HepG2 (cell line): ENCODE data around the gene TTLL11. TPM values are rescaled to one million over a fixed set of nuclear protein-coding genes. Genes with fewer than 3 reads are reported as not detected.
A peak's percentile ranks its signal among the peaks of the same experiment; 100 is the strongest.

Experiments
- CENPT ChIP-seq: sonication (generic); formaldehyde crosslinking; IDR thresholded peaks from 2 replicates; pipeline ENCODE4 v1.8.0; 2022; ENCODE audit warnings: low read depth, mild to moderate bottlenecking, moderate library complexity, missing genetic modification reagents
- GMEB2 ChIP-seq: IDR thresholded peaks from 2 replicates; pipeline ENCODE4 v1.6.1; 2016; ENCODE audit warnings: missing biosample characterization, missing genetic modification reagents, low read depth
- HMG20A ChIP-seq: IDR thresholded peaks from 2 replicates; pipeline ENCODE4 v1.6.1; 2016; ENCODE audit warnings: borderline replicate concordance
- KLF15 ChIP-seq: sonication (generic); formaldehyde crosslinking; IDR thresholded peaks from 2 replicates; pipeline ENCODE4 v1.8.1; 2023; ENCODE audit warnings: borderline replicate concordance, mild to moderate bottlenecking, inconsistent platforms, missing genetic modification reagents, mixed read lengths
- MYC ChIP-seq: sonication (generic); formaldehyde crosslinking; IDR thresholded peaks from 2 replicates; pipeline ENCODE4 v1.9.0; 2021; ENCODE audit warnings: missing genetic modification reagents, borderline replicate concordance
- NFIB ChIP-seq: sonication (generic); formaldehyde crosslinking; IDR thresholded peaks from 2 replicates; pipeline ENCODE4 v1.9.0; 2021; ENCODE audit warnings: missing genetic modification reagents, mild to moderate bottlenecking, borderline replicate concordance
- PAWR ChIP-seq: sonication (generic); formaldehyde crosslinking; IDR thresholded peaks from 2 replicates; pipeline ENCODE4 v1.4.0; 2020; ENCODE audit warnings: missing genetic modification reagents, mild to moderate bottlenecking, borderline replicate concordance
- PAXIP1 ChIP-seq: sonication (generic); formaldehyde crosslinking; conservative IDR thresholded peaks from 2 replicates; pipeline ENCODE4 v1.4.0; 2020; ENCODE audit warnings: mild to moderate bottlenecking, missing genetic modification reagents, moderate library complexity
- PHB2 ChIP-seq: fragments of 450-650 bp; IDR thresholded peaks from 2 replicates; pipeline ENCODE4 v1.6.1; 2018; ENCODE audit not compliant: partially characterized antibody
- RNF2 ChIP-seq: fragments of 450-650 bp; conservative IDR thresholded peaks from 2 replicates; pipeline ENCODE4 v1.6.1; 2016; ENCODE audit warnings: low read depth
- SIX1 ChIP-seq: sonication (generic); formaldehyde crosslinking; IDR thresholded peaks from 2 replicates; pipeline ENCODE4 v1.4.0; 2020; ENCODE audit warnings: missing genetic modification reagents, borderline replicate concordance
- SOX13 ChIP-seq, 3 experiments: fragments of 450-650 bp in 1 of 3; sonication (generic) in 1 of 3; formaldehyde crosslinking in 1 of 3; IDR thresholded peaks in 2 of 3; conservative IDR thresholded peaks in 1 of 3; 2 replicates each; pipeline versions ENCODE4 v1.5.0 to v1.6.1; 2016 to 2020; ENCODE audit warnings: antibody characterized with exemption in 1 of 3, mild to moderate bottlenecking in 1 of 3, missing compliant biosample characterization in 1 of 3, missing genetic modification reagents in 1 of 3, moderate library complexity in 1 of 3
- SRSF9 ChIP-seq: fragments of 200-400 bp; formaldehyde crosslinking; IDR thresholded peaks from 2 replicates; pipeline ENCODE4 v1.6.1; 2018; ENCODE audit warnings: borderline replicate concordance, mild to moderate bottlenecking, low read depth, low read length; ENCODE audit not compliant: insufficient read depth, poor library complexity, severe bottlenecking
- TFDP1 ChIP-seq: IDR thresholded peaks from 2 replicates; pipeline ENCODE4 v1.6.1; 2016; ENCODE audit warnings: missing compliant biosample characterization, missing genetic modification reagents, borderline replicate concordance
- TP53 ChIP-seq: sonication (generic); formaldehyde crosslinking; conservative IDR thresholded peaks from 2 replicates; pipeline ENCODE4 v1.4.0; 2020; ENCODE audit warnings: missing genetic modification reagents
- ZNF160 ChIP-seq: sonication (generic); formaldehyde crosslinking; IDR thresholded peaks from 2 replicates; pipeline ENCODE4 v1.8.0; 2022; ENCODE audit warnings: mild to moderate bottlenecking, inconsistent platforms, missing genetic modification reagents
- ZNF256 ChIP-seq: sonication (generic); formaldehyde crosslinking; conservative IDR thresholded peaks from 2 replicates; pipeline ENCODE4 v1.4.0; 2020; ENCODE audit warnings: missing genetic modification reagents
- ZNF331 ChIP-seq: sonication (generic); formaldehyde crosslinking; IDR thresholded peaks from 2 replicates; pipeline ENCODE4 v1.4.0; 2020; ENCODE audit warnings: missing genetic modification reagents
- ZNF598 ChIP-seq: sonication (generic); formaldehyde crosslinking; IDR thresholded peaks from 2 replicates; pipeline ENCODE4 v1.5.1; 2020; ENCODE audit warnings: mild to moderate bottlenecking, missing genetic modification reagents, borderline replicate concordance
- polyA plus RNA-seq, 8 experiments: library from polyadenylated mRNA; depleted of rRNA in 3 of 8; stranded (reverse) in 7 of 8; unstranded in 1 of 8; fragments of >200 nt; fragmentation: Illumina TruSeq in 4 of 8; extraction: Trizol in 4 of 8; gene quantifications; 2 replicates each; pipeline versions ENCODE4 v1.2.1 to v1.2.3, GENCODE V29; 2011 to 2016; ENCODE audit warnings: low read depth in 4 of 8, missing spikeins in 1 of 8, mixed read lengths in 1 of 8; ENCODE audit not compliant: insufficient read depth in 1 of 8
- total RNA-seq, 5 experiments: library from RNA; depleted of rRNA; stranded (reverse); fragments of >200 nt; fragmentation: Illumina TruSeq; extraction: Trizol; gene quantifications; 2 replicates each; pipeline ENCODE4 v1.2.3, GENCODE V29; 2016; ENCODE audit warnings: low read depth in 1 of 5
- TF ChIP-seq, protein P1 (sequence below): sonication (generic); formaldehyde crosslinking; IDR thresholded peaks from 2 replicates; pipeline ENCODE4 v1.4.0; 2020; ENCODE audit warnings: mild to moderate bottlenecking, missing genetic modification reagents
- TF ChIP-seq, protein P2 (sequence below): sonication (generic); formaldehyde crosslinking; IDR thresholded peaks from 2 replicates; pipeline ENCODE4 v1.8.0; 2022; ENCODE audit warnings: mild to moderate bottlenecking, missing genetic modification reagents

Gene TTLL11
- total and polyA plus RNA-seq, 2 of the 13 experiments (the other 11 are each of a cell fraction or from before 2014, with no cell fraction given): 4.5 to 5.2 TPM

DNA sequence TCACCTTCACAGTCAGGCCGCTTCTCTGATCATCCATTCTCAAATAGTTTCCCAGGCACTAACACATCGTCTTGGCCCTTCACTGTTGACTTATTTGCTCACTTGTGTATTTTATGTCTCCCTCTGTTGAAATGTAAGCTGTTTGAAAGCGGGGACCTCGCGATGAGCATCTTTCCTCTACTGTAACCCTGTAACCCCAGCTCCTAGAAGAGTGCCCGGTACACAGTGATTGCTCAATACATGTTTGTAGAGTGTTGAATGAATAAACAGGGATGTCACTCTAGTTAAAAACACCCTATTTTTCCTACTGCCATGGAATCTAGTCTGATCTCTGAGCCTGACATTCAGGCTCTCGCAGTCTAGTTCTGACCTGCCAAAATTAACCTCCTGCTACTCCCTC is 150.8 kb downstream of the TTLL11 start (continued):
- no peak for TF ChIP-seq TP53 (CRISPR knock-in tag)
- TF ChIP-seq SIX1: no peak
- no peak for TF ChIP-seq SRSF9
- TF ChIP-seq ZNF256: no peak
- TF ChIP-seq PAWR (CRISPR knock-in tag): no peak
- no peak for TF ChIP-seq CENPT (CRISPR knock-in tag)
- no peak for TF ChIP-seq SOX13 (IDR thresholded peaks at IDR 0.05)
- TF ChIP-seq SOX13 (CRISPR knock-in tag; conservative IDR thresholded peaks at IDR 0.05 in 1 of 2, IDR thresholded peaks at IDR 0.05 in 1 of 2): no peak; a peak in 1 of 4 replicates
- peak; percentile 39; the same call in 1 of the 2 replicates for TF ChIP-seq ZNF331 (CRISPR knock-in tag)
- TF ChIP-seq ZNF598 (CRISPR knock-in tag): no peak
- TF ChIP-seq GMEB2: no peak
- no peak for TF ChIP-seq RNF2
- peak; percentile 16; the same call in 1 of the 2 replicates for TF ChIP-seq HMG20A (CRISPR knock-in tag)
- TF ChIP-seq ZNF160: no peak
- TF ChIP-seq, protein P1, sequence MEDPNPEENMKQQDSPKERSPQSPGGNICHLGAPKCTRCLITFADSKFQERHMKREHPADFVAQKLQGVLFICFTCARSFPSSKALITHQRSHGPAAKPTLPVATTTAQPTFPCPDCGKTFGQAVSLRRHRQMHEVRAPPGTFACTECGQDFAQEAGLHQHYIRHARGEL: no peak
- TF ChIP-seq, protein P2, sequence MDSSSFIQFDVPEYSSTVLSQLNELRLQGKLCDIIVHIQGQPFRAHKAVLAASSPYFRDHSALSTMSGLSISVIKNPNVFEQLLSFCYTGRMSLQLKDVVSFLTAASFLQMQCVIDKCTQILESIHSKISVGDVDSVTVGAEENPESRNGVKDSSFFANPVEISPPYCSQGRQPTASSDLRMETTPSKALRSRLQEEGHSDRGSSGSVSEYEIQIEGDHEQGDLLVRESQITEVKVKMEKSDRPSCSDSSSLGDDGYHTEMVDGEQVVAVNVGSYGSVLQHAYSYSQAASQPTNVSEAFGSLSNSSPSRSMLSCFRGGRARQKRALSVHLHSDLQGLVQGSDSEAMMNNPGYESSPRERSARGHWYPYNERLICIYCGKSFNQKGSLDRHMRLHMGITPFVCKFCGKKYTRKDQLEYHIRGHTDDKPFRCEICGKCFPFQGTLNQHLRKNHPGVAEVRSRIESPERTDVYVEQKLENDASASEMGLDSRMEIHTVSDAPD: no peak
- no peak for TF ChIP-seq MYC (CRISPR knock-in tag)
- TF ChIP-seq PHB2: no peak
- TF ChIP-seq PAXIP1: peak; percentile 72
- TF ChIP-seq TFDP1: no peak
- TF ChIP-seq NFIB (CRISPR knock-in tag): no peak
- no peak for TF ChIP-seq KLF15 (CRISPR knock-in tag)
